OCI-LY3 (cell line): ENCODE results near the gene BHLHE40.

Experiments used
- CTCF ChIP-seq: fragments of 200-600, 300-600 bp; sonication (generic); IDR thresholded peaks from 2 replicates; pipeline ENCODE4 v1.5.1; 2014; ENCODE audit warnings: antibody characterized with exemption, low read length, low read depth
- EZH2phosphoT487 ChIP-seq: fragments of 200-600 bp; shearing (Covaris generic); IDR thresholded peaks from 2 replicates; pipeline ENCODE4 v1.6.1; 2018; ENCODE audit warnings: antibody characterized with exemption, mixed run types, low read depth

- TF ChIP-seq CTCF (no peak), EZH2phosphoT487 (no peak)
These were observed 43.9 kb downstream of the BHLHE40 start for GRCh38 chr3:5022966-5023776.
